ENCODE results near the gene SLC41A3.

- TF ChIP-seq CTCF (IDR thresholded peaks at IDR 0.05) (no peak), EP300 (IDR thresholded peaks at IDR 0.05) (no peak), POLR2A (IDR thresholded peaks at IDR 0.05) (no peak)
These were observed 22.6 kb upstream of the SLC41A3 start for GRCh38 chr3:126106336-126107202.
